Measurements from ENCODE around the gene NRG3.

- TF ChIP-seq POLR2A (IDR thresholded peaks at IDR 0.05) (no peak), CTCF (IDR thresholded peaks at IDR 0.05) (no peak)
Observed at GRCh38 chr10:82856957-82857613, 982.1 kb downstream of the NRG3 start.

All from tibial nerve (tissue), 3 donors.